GM19043 (cell line): ENCODE results near the gene SMTNL2.

ENCODE experiments used
- ATAC-seq: cut with Tn5 transposase; IDR thresholded peaks from one replicate; pipeline ENCODE4 v1.9.1; 2021; ENCODE audit warnings: low read depth; ENCODE audit not compliant: unreplicated experiment

SMTNL2 gene

DNA sequence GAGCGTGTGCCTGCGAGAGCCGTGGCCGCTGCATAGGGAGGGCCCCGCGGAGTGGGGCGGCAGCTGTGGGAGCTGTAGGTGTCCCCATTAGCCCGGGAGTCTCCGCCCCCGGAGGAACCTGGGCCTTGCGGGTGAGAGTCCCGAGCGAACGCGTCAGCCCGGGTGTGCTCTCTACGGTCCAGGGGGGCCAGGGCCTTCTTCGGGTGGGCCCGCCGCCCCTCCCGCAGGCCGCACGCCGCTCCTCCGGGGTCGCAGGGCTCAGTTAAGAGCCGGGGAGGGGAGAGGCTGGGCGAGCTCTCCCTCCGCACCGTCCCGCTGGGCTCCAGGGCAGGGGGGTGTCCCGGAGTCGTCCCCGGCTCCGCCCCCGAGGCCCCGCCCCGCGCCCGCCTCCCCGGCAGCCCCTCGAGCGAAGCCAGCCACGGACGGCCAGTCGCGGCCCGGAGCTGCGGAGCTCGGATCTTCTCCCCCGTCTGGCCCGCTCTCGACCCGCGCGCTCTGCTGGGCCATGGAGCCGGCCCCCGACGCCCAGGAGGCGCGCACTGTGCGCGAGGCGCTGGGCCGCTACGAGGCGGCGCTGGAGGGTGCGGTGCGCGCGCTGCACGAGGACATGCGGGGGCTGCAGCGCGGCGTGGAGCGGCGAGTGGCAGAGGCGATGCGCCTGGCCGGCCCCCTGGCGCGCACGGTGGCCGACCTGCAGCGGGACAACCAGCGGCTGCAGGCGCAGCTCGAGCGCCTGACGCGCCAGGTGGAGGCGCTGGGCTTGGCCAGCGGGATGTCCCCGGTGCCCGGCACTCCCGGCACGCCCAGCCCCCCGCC lies at the start of gene SMTNL2:
Gene SMTNL2, plus strand, starts transcription at position 429 of the 816 bp plus-strand sequence. Its CDS starts 77 bp downstream, at position 506.
- no peak for ATAC-seq

DNA sequence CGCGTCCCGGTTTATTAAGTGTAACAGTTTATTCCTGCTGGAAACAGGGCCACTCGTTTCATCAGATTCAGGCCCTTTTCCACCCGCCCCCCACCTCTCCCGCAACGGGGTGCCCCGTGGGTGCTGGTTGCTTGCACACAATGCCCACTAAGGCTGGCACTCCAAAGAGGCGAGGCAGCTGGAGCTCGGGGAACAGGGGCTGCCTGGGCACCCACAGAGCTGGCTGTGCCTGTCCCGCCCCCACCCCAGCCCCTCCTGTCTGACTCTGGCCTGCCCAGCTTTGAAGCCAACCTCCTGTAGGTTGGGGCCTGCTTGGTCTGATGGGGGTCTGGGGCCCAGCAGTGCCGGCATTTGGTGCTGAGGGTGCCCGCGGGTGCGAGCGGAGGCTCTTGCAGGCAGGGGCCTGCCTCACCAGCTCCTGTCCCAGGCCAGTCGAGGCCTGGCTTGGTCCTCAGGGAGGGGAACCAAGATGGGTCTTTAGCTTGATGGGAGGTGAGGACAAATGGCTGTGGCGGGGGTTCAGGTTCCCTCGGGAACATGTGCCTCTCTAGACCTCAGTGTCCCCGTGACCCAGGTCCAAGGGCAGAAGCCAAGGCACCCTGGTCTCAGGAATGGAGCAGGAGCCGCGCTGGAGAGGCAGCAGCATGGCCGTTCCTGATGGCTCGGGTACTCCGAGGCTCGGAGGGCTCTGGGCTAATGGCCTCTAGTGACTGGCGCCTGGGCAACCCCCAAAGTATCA lies 49.2 kb upstream of the SMTNL2 start:
- ATAC-seq, result no peak

DNA sequence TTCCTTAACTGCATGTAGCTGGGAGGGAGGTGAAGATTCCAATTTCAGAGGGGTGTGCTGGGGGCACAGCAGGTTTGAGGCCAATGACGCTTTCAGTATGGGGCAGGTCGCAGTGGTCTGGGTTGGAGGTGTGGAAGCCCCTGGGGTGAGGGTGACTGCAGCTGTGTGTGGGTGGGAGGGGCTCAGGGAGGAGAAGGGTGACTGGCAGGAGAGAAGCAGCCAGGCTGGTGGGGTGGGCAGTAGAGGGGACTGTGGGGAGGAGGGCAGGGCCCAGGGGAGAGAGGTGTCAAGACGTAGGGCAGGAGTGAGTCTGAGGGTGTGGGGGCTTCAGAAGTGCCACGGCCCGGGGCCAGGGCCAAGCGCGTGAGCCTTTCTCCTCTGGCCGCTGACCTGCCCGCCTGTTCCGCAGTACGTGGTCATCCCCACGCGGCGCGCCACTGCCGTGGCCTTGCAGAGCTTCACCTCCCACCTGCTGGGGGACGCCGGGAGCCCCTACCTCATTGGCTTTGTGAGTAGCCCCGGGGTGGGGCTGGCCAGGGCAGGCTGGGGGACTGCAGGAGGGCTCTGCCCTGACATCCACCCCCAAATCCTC lies 48.6 kb upstream of the SMTNL2 start:
- no peak for ATAC-seq

DNA sequence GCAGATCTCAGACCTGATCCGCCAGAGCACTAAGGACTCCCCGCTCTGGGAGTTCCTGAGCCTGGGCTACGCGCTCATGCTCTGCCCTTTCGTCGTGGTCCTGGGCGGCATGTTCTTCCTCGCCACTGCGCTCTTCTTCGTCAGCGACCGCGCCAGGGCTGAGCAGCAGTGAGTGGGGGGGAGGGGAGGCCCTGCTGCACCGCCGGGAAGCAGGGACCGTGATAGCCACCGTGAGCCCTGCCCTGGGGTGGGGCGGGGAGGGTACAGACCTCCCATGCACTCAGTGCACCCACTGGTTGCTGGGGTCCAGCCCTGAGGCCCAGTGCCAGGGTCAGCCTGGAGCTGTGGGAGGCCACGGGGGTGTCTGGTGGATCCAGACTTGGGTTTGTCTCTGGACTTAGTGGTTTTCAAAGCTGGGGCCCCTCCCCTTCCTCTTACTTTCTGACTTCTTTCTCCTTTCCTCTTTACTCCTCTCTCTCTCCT lies 48.0 kb upstream of the SMTNL2 start:
- ATAC-seq, result no peak

DNA sequence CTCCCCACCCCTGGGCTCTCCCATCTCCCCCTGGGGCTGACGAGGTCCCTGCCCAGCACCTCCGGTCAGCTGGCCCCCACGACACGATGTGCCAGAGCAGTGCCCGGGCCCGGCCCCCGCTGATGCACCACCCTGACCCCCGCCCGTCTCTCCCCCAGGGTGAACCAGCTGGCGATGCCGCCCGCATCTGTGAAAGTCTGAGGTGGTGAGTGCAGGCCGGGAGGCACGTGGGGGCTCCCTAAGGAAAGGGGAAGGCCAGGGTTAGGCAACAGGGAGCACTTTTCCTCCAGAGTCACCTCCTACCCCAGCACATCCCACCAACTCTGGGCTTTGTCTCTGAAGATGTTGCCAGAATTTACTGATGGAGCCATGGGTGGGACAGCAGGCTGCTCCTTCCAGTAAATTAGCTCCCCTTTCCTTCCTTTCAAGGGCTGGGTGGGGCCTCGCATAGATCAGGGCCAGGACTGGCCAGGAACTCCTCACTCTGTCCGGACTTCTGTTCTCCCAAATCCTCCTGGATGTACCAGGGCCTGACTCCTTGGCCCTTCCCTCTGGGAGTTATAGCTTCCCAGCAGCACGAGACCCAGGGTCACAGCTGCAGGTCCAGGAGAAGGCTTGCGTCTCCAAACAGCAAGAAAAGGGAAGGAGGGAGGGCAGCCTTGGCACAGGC lies 47.5 kb upstream of the SMTNL2 start:
- no peak for ATAC-seq

DNA sequence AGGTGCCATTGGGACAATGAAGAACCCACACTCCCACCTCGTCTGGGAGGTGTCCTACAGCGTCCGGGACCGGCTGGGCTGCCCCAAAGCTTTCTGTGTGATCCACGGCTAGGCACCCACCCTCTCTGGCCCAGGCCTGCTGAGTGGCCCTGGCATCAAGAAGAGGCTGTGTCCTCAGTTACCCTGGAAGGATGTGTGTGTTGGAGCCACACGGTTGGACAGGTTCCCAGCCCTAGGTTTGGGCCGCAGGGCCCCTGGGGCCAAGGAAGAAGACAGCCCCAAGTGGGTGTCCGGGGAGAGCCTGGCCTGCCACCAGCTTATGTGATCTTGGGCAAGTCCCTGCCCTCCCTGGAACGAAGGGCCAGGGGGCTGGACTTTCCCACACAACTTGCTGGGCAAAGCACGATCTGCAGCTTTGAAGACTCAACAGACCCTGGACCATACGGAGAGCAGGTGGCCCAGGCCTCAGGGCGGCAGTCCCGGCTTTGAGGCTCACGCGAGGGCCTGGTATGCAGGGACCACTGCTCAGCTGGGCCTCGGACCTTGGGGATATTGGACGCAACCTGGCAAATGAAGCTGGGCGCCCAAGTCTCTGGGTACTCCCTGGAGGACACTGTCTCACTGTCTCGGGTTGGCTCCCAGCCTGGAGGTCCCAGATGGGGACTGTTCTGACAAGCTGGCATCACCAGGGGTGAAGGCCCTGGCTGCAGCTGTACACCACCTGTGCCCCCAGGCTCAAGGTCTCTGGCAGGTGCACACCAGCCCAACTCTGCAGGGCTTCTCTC lies 46.7 kb upstream of the SMTNL2 start:
- no peak for ATAC-seq

DNA sequence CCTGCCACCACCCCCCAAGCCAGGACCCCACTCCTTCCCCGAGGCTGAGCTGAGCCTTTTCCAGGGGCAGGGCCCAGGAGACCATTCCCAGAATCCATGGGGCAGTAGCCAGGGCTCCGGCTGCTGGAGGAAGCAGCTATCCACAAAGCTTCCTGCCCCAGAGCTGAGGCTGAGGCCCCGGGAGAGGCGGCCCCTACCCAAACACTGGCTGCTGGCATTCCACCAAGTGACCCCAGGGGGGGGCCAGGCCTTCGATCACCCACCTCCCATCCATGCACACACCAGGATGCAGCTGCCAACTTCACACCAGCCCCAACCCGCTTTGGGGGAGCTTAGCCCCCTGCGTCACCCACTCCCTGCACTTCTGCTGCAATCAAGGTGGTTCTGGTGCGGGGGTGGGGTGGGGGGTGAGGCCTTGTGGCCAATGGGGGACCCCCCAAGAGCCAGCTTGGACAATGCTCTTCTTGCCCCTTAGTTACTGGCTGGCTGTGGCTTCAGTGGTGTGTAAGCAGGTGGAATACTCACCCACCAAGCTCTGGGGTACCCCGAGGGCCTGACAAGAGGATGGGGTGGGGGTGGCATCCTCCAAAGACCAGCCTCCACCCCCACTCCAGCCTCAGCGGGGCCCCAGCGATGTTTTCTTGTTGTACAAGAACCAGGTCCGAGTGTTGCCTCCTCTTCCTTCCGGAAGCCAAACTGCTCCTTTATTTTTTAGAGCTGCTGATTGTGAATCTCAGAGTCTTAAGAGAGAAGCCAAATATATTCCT lies 45.9 kb upstream of the SMTNL2 start:
- ATAC-seq, result no peak

DNA sequence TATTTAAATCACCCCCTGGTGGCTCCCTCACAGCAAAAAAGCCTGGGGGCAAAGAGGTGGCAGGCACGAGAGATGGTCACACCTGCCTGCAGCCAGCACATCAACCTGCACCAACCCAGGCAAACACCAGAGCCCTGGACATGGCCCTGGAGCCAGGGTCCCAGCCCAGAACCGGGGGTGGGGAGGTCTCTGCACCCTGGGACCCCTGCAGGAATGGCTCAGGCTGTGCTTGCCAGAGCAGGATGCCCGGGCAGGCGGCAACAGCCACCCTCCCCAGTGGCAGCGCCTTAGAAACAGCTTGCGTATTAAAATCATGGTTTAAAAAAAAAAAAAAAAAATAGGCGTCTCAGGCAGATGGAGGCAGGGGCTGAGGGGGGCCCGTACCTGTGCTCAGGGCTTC lies 45.3 kb upstream of the SMTNL2 start:
- no peak for ATAC-seq

DNA sequence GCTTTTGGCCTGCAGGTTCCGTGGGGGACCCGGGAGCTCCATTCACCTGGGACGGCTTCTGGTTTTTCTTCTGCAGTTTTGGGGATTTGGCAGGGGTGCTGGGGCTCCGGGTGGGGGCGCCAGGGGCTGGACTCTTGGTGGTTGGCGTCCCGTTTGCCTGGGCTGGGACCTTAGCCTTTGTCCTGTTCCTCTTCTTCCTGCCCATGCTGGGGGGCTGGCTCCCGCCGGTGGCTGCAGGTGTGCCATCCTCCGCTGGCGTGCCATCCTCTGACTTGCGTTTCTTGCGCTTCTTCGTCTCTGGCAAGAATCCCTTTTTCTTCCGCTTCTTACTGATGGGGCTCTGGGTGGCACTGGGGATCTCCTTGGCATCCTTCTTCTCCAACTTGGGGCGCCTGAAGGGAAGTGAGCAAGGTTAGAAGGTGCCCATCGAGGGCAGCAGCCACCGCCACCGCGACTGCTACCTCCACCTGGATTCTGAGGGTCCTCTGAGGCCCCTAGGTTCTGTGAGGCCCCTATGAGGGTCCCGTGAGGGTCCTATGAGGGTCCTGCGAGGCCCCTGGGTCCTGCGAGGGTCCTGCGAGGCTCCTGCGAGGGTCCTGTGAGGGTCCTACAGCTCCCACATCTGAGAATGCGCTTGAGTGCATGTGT lies 44.6 kb upstream of the SMTNL2 start:
- ATAC-seq, result no peak

DNA sequence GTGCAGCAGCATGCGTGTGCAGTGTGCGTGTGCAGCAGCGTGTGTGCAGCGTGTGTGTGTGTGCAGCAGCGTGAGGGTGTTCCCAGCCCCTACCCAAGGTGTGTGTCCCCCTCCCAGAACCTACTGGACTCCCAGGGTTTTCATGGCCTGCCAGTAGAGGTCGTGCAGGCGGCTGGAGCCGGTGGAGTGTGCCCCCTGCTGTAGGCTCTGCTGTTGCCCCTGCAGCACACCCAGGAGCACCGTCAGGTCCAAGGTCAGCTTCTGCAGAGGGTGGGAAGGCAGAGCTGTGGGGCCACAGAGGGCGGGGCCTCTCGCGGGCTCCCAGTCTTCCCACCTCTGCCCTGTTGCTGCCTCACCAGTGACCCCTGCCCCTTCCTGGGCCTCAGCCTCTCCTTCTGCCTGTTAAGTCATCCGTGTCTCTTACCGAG lies 44.1 kb upstream of the SMTNL2 start:
- ATAC-seq, result no peak

DNA sequence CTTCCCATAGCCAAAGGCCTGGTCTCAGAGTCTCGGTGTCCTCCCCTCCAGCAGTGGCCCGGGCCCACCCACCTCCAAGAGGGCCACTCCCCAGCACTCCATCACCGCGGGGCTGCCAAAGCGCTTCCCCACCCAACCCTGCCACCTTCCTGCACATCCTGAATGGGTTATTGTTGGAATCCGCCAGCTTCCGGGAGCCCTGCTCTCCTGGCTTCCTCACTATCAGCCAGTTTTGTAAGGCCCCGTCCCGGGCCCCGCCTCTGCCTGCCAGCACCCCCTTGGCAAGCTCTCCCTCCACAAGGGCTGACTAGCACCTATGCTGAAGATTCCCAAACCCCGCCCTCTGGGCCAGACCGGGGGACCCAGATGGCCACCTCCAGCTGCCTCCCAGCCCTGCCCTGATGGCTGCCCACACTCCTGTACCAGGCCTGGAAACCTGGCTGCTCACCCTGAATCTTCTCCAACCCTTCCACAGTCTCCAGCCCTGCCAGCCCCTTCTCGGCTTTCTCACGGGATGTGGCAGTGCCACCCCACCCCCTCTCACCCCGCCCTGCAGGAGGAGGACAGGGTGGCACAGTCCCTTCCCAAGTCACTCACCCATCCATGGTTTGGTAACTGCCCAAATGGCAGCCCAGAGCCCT lies 43.5 kb upstream of the SMTNL2 start:
- no peak for ATAC-seq

DNA sequence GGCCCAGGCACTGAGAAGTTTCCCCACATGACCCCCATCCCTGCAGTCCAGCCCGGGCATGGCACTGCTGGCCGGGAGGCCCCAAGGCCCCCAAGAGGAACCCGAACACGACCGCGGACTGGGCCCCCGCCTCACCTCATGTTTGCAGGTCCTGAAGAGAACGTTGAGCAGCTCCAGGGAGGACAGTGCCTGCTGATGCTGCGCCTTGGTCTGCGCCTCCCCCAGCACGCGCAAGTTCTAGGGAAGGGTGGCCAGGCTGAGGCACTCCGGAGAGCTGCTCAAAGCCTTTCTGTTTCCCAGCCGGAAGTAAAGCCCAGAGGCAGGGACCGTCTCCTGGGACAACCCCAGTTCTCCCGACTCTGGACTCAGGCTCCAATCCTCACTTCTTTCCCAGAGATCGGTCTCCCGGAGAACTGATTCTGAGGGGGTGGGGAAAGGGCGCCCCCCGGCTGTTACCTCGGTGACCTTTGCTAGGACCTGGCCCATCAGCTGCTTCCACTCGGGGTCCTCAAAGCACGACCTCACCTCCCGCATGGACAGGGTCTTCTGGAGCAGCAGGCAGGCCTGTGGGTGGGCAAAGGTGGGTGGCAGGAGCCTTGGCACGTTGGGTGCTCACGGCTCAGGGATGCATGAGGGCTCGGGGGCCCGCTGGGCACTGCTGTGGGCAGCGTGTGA lies 42.9 kb upstream of the SMTNL2 start:
- no peak for ATAC-seq

DNA sequence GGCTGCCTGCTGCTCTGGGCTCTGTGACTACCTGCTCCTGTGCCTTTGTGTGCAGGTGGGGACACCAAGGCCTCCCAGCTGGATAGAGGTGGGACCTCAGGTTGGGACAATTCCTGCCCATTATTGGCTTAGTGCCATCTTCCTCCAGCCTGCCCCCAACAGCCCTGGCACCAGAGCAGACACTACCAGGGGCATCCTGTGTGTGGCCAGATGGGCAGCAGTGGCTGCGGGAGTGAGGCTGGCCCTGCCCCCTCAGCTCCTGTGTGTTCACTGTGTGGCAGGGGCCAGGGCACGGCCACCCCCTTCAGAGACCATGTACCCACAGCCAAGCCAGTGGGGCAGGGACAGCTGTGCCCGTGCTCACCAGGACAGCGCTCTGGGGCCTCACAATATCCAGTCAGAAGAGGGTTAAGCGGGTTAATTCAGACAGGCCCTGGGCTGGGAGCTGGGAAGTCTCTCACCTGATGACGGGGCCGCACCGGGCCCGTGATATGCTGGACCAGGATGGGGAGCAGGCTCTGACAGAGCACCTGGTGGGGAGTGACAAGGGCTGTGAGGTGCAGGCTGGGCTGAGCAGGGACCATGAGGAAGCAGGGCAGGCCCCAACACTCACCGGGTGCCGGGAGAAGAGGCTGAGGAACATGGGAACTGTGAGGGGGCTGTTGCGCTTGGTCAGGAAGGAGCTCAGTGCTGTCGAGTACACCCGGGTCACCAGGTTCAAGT lies 42.2 kb upstream of the SMTNL2 start:
- no peak for ATAC-seq

DNA sequence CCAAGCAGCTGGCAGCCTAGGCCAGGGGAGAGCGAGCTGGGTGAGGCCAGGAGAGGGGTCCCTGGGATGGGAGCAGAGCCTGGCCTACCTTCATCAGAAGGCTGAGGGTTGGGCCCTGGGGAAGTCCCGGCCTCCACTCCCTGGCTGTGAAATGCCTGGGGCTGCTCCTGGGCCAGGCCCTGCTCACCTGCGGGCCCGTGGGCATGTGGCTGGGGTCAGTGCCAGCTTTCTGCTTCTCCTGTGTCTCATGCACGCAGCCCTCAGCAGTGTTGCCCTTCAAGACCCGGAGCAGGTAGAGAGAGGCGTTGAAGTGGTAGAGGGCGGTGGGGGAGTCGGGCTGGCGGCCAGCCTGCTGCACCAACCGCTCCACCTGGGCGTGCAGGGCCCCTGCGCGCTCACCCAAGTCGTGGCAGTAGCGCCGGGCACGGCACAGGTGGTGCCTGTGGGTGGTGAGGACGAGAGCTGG lies 41.6 kb upstream of the SMTNL2 start:
- no peak for ATAC-seq

DNA sequence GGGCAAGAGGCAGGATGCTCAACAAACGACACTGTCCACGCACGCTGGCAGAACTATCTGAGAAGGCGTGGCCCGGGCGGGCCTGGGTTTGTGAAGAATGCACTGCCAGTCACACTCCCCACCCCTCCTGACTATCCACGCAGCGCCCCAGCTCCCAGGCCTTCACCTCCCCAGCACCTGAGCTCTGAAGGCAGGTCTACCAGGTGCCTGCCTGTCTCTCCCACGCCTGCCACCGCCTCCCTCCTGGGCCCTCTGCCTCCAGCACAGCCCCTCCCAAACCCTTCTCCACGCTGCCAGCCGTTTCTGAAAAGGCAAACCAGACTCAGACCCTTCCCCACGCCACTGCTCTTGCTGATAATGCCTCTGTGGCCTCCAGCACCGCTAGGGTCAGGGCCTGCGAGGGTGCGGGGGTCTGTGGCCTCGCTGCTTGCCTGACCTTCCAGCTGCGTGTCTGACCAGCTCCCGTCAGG lies 40.7 kb upstream of the SMTNL2 start:
- ATAC-seq, result no peak

DNA sequence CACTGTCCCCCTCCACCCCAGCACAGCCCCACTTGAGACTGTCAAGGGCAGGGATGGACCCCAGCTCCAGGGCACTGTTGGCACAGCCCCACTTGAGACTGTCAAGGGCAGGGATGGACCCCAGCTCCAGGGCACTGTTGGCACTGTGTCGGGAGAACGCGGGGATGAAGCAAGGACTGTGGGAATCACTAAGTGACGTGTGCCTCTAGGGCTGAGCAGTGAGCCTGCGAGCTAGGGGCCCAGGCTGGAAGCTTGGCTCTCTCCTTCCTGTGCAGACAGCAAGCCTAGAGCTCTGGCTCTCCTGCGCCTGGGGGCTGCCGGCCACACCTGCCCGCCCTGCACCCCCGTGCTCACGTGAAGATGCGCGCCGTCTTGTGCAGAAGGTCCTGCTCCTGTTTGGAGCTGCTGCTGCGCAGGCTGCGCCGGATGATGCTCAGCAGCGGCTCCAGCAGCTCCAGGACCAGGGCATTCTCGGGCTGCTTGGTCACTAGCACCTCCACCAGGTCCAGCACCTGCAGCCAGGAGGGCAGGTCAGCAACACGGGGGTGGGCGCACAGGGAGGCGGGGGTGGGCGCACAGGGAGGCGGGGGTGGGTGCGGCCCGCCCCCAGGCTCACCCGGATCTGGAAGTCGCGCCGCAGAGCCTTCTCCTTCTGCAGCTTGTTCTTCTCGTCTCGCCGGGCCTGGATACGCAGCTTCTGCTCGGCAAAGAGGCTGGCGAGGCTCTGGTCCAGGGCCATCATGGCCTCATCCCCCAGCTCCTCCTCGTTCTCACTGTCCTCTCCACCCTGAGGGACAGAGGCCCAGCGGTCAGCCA lies 40.0 kb upstream of the SMTNL2 start:
- ATAC-seq, result no peak
